ENCODE results near the gene RNLS.
"Not testable (repeated sequence)": the region's sequence is repeated elsewhere in the genome, so short reads cannot be mapped to it uniquely, and the experiment has no call there.

RNLS gene

DNA sequence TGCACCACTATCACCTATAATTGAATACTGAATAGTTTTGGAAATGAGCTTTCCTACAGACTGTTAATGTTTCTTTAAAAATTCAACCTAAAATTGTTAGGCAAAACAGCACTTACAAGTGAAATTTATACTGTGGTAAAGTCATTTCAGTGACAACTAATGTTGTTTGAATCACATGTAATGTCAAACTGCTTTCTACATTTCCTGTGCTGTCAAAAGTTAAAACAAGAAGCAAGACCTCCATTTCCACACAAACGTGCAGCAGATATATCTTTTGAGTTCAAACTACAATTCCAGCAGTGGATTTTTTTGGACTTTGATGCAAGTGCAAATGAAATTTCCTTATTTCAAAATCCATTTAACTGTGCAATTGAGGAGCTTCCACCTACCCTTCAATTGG is 199.8 kb downstream of the RNLS start:
- no peak for DNase-seq

DNA sequence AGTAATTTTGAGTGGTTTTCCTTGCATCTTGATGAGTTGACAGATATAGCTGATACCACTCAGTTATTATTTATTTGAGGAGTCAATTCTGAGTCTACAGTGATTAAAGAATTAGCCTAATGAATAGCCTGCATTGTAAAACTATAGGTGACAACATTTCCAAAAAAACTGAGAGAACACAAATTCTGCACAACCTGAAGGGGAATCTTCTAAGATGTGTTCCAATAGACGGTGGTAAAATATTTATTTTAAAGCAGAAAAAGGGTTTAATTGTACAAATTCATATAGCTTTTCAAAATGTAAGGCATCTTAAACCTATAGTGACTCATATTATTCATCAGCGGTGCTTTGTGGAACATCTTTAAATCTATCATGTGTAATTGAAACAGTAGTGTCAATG is 200.4 kb downstream of the RNLS start:
- DNase-seq = no peak

- no peak for DNase-seq
Observed at GRCh38 chr10:88379575-88379974, 203.5 kb downstream of the RNLS start.

DNA sequence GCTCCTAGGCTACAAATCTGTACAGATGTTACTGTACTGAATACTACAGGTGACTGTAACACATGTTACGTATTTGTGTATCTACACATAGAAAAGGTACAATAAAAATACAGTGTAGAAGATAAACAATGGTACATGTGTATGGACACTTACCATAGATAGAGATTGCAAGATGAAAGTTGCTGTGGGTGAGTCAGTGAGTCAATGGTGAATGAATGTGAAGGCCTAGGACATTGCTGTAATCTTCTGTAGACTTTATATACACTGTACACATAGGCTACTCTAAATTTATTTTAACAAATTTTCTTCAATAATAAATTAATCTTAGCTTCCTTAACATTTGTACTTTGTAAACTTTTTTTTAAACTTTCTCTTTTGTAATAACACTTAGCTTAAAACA is 205.6 kb downstream of the RNLS start:
- no peak for DNase-seq

- DNase-seq = no peak
Observed at GRCh38 chr10:88374392-88375175, 208.5 kb downstream of the RNLS start.

DNA sequence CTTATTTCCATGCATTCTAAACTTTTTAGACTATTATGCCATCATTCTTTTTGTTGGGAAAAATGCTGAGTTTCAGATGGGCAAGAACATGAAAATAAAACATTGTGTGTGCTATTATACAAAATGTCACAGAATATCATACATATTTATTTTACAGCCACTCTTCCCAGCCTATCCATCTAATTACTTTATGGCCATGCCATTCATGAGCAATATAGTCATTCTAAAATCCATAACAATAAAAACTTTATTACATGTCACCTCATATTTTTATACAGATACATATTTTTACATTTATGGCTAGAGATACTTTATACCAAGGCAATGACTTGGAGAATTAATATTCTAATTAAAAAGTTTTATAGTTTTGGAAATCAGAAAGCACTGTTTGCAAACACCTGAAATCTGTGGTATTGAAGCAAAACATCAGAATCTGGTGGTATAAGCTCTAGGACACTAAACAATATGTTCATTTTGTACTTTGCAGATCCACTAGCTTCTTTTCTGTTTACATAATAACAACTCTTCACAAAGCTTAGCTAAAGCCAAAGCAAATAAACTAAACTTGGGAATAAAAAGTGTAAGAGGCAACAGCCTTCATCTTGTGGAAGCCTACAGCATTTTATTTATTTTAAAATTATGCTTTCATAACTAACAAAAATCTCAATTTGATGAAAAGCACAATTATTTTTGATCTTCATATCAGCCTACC is 210.1 kb downstream of the RNLS start:
- no peak for DNase-seq

GRCh38 chr10:88372051-88372715 is 210.9 kb downstream of the RNLS start:
- no peak for DNase-seq

DNA sequence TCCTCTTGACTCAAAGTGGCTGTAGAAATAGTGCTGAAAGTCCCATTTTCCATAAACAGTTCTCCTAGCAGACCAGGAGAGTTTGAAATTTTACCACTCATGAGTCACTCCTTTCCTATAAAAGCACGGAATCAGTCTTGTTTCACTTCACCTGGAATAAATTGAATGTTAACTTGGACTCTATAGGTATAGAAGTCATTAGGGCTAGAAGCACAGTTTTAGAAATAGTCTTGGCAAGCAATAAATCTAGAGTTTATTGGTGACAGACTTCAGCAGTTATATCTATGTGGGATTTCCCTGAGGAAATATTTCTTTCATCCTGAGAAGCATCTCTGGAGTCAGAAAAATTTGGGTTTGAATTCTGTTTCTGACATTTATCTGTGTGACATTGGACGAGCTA is 212.4 kb downstream of the RNLS start:
- DNase-seq = no peak

- no peak for DNase-seq
Observed at GRCh38 chr10:88366772-88367171, 216.3 kb downstream of the RNLS start.

DNA sequence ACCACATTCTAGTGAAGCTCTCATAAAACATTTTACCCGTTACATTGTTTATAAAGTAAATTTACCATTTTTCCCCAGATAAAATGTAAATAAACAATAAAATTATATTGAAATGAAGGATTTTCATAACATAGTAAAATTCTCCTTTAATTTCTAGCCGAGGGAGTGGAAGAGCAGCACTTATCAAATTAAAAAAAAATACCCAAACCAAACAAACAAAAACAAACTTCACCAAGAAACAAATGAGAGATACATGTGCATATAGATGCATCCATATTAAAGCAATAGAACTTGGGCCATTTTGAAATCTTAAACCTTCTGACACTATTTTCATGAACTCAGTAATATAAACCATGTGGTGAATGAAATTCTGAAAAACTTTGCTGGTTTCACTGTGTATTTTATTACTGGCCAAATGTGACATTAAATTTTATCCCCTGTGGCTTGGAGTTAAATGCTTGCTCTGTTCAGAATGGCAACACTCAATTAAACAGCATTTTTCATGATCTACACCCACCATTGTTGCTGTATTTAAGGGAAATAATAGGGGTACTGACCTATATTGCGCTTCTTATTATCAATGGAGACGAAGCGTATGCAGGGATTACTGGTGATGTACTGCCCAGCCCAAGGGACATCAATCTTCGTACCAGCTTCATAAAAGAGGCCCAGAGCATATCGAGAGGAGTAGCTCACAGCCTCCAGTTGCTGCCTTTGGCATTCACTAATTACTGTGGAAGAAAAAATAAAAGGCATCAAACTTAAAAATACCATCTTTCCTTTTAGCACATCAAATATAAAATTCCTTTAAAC is 220.9 kb downstream of the RNLS start:
- DNase-seq = no peak

DNA sequence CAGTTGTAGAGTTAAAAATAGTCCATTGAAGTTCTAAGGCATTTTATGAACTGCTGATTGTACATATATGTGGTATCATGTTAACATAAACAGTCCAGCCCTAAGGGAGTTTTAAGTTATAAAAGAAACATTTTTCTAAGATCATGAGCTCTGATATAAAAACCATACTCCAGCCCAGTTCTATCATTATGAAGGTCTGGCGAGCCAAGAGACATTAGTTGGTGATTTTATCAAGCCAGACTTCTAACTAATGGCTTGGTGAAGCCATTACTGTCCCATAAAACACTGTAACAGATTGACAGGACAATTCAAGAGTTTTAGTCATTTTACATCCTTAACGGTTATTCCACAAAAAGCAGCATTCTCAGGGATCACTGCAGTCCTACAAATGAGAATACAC is 221.6 kb downstream of the RNLS start:
- DNase-seq = no peak

DNA sequence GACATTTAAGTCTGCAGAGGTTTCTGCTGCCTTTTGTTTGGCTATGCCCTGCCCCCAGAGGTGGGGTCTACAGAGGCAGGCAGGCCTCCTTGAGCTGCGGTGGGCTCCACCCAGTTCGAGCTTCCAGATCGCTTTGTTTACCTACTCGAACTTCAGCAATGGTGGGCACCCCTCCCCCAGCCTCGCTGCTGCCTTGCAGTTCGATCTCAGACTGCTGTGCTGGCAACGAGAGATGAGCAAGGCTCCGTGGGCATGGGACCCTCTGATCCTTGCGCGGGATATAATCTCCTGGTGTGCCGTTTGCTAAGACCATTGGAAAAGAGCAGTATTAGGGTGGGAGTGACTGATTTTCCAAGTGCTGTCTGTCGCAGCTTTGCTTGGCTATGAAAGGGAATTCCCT is 227.4 kb downstream of the RNLS start:
- not testable (repeated sequence) for DNase-seq

GRCh38 chr10:88347597-88348304 is 235.4 kb downstream of the RNLS start:
- DNase-seq = no peak

- no peak for DNase-seq
Observed at GRCh38 chr10:88347022-88347421, 236.1 kb downstream of the RNLS start.

GRCh38 chr10:88346144-88346977 is 236.8 kb downstream of the RNLS start:
- no peak for DNase-seq

DNA sequence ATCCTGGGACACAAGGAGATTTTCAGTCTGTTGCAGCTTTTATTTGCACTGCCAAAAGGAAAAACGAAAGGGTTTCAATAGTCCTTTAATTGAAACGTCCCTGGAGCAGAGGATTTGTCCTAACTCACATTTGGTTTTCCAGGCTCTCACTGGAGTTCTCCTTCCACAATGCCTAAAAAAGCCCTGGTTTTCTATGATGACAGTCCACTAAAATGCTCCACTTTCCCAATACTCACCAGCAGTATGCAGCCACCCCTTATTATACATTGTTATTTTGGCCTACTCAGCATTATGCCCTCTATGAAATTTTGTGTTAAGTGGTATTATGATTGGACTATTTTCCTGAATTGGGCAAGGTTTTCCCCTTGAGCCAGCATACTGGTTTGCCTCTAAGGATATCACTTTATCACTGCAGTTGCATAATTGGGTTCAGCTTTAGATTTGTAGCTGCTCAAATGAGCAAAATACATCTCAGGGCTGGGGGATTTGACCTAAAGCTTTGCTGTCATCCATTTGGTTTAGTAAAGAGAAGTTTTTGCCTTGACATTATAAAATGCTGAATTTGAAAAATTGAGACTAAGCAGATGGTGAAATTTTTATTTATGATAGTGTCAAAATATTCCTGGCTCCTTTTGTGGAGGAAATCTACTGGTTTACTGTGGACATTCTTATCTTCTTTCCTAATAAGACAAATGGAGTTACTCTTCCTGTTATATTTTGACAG is 239.2 kb downstream of the RNLS start:
- DNase-seq = no peak

- no peak for DNase-seq
Observed at GRCh38 chr10:88342733-88343310, 240.3 kb downstream of the RNLS start.

DNA sequence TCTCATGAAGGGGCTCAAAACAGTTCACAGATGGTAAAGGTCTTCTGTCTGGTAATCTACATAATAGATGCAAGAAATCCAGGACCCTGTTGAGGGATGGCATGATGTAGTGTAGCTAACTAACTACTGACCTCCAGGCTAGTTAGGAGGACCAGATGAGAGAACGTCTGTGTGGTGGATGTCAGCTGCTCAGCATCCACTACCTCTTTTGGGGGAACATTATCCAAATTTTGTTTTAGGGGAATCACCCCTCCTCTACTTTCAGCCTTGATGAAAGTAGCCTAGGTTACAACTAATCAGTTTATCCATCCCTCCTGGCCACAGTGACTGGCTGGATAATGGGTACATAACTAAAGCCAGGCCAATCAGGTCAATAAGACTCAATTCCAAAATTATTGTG is 246.0 kb downstream of the RNLS start:
- DNase-seq = no peak

- no peak for DNase-seq
Observed at GRCh38 chr10:88336334-88336733, 246.8 kb downstream of the RNLS start.

- DNase-seq = no peak
Observed at GRCh38 chr10:88333248-88333630, 249.9 kb downstream of the RNLS start.

Data from NCI-H2171 treated with DMSO at 0.1 percent for 48 hours (cell line).